Measurements from ENCODE around the gene GABRB1. TPM values are rescaled to one million over a fixed set of nuclear protein-coding genes. Genes with fewer than 3 reads are reported as not detected.

Gene GABRB1
- total RNA-seq, 5 donors from 2014 or later (not counting 1 experiment from before 2014, with no cell fraction given): not detected

DNA sequence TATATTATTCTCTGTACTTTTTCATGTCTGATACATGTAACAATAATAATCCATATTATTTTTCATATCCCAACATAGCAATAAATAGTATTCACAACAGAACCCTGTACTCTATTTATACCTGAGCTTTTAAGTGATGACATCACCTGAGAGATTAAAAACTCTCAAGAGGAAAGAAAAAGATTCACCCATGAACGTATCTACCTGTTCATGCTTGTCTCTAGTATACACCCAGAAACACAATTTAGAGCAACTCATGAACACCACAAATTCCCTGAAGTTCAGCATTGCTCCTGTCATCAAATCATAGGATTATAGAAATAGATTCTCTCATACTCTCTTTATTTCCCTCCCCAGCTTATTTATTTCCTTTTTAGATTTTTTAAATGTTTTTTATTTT lies 185.9 kb downstream of the GABRB1 start:
- H3K9me3 Mint-ChIP-seq: no peaks in the 10 kb centered on the region
- Histone ChIP-seq H3K4me3 (ENCODE audit: control insufficient read depth in 1 of 2, extremely low read depth in 1 of 2, low read length in 1 of 2) (no peak overlapping the region), H3K36me3 (ENCODE audit: control insufficient read depth in 2 of 2, extremely low read depth in 1 of 2, insufficient read depth in 1 of 2, low read length in 1 of 2) (no peaks in the 10 kb centered on the region), H3K27me3 (replicated peaks in 1 of 2; ENCODE audit: control insufficient read depth in 2 of 2, extremely low read depth in 1 of 2, insufficient read depth in 2 of 2, low read length in 1 of 2) (no peaks in the 10 kb centered on the region), H3K27ac (ENCODE audit: low read length) (no peak overlapping the region), H3K9me3 (no peaks in the 10 kb centered on the region), H3K4me1 (ENCODE audit: control insufficient read depth in 1 of 2, extremely low read depth in 1 of 2, insufficient read depth in 2 of 2, low read length in 2 of 2) (no peaks in the 10 kb centered on the region)
- CTCF ChIA-PET: no interaction called here
- POLR2A ChIA-PET: no interaction called here
- H3K4me3 Mint-ChIP-seq: no peak overlapping the region
- no peak overlapping the region for H3K27ac Mint-ChIP-seq
- H3K36me3 Mint-ChIP-seq: no peaks in the 10 kb centered on the region
- peaks cover 5 to 13% of the 10 kb centered on the region in 2 donors for H3K27me3 Mint-ChIP-seq
- WGBS (ENCODE audit: insufficient coverage): no CpG with 5 or more reads among the region's 1 CpG
- ATAC-seq (replicated peaks in 1 of 4): no peak
- no peaks in the 10 kb centered on the region for H3K4me1 Mint-ChIP-seq
- DNase-seq: no peak

DNA sequence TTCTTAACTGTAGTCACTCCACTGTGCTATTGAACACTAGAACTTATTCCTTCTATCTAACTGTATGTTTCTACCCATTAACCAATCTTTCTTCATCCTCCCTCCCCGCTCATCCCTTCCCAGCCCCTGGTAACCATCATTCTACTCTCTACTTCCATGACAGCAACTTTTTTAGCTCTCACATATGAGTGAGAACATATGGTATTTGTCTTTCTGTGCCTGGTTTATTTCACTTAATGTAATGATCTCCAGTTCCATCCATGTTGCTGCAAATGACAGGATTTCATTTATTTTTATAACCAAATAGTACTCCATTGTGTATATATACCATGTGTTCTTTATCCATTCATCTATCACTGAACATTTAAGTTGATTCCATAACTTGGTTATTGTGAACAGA lies 186.5 kb downstream of the GABRB1 start:
- no peak overlapping the region for H3K27ac ChIP-seq (ENCODE audit: low read length)
- Mint-ChIP-seq H3K27ac (no peak overlapping the region), H3K4me3 (no peak overlapping the region), H3K27me3 (peaks cover 5 to 13% of the 10 kb centered on the region in 2 donors), H3K9me3 (no peaks in the 10 kb centered on the region), H3K4me1 (no peaks in the 10 kb centered on the region), H3K36me3 (no peaks in the 10 kb centered on the region)
- H3K9me3 ChIP-seq: no peaks in the 10 kb centered on the region
- ChIA-PET CTCF (no interaction called here), POLR2A (no interaction called here)
- no CpG with 5 or more reads among the region's 1 CpG for WGBS (ENCODE audit: insufficient coverage)
- H3K36me3 ChIP-seq (ENCODE audit: control insufficient read depth in 2 of 2, extremely low read depth in 1 of 2, insufficient read depth in 1 of 2, low read length in 1 of 2): no peaks in the 10 kb centered on the region
- H3K4me3 ChIP-seq (ENCODE audit: control insufficient read depth in 1 of 2, extremely low read depth in 1 of 2, low read length in 1 of 2): no peak overlapping the region
- ATAC-seq (replicated peaks in 1 of 4) (no peak), DNase-seq (no peak)
- no peaks in the 10 kb centered on the region for H3K27me3 ChIP-seq (replicated peaks in 1 of 2; ENCODE audit: control insufficient read depth in 2 of 2, extremely low read depth in 1 of 2, insufficient read depth in 2 of 2, low read length in 1 of 2)
- no peaks in the 10 kb centered on the region for H3K4me1 ChIP-seq (ENCODE audit: control insufficient read depth in 1 of 2, extremely low read depth in 1 of 2, insufficient read depth in 2 of 2, low read length in 2 of 2)

DNA sequence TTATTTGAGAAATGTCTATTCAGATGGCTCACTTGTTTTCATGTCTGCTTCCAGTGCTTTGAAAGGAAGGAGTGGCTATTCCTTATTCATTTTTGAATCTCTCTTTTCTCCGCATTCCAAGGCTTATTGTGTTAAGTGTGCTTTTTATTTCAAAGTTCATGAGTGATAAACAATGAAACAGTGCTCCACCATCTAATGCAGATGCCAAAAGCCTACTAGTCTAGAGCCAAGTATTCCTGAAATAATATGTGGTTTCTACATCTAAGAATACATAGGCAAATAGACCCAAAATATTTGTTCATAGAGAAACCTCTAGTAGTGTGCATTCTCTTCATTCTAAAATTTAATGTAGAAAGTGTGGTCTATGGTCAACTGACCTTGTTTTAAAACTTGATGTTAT lies 187.3 kb downstream of the GABRB1 start:
- Histone ChIP-seq H3K27ac (ENCODE audit: low read length) (no peak overlapping the region), H3K4me3 (ENCODE audit: control insufficient read depth in 1 of 2, extremely low read depth in 1 of 2, low read length in 1 of 2) (no peak overlapping the region), H3K27me3 (replicated peaks in 1 of 2; ENCODE audit: control insufficient read depth in 2 of 2, extremely low read depth in 1 of 2, insufficient read depth in 2 of 2, low read length in 1 of 2) (no peaks in the 10 kb centered on the region), H3K9me3 (no peaks in the 10 kb centered on the region), H3K36me3 (ENCODE audit: control insufficient read depth in 2 of 2, extremely low read depth in 1 of 2, insufficient read depth in 1 of 2, low read length in 1 of 2) (no peaks in the 10 kb centered on the region), H3K4me1 (ENCODE audit: control insufficient read depth in 1 of 2, extremely low read depth in 1 of 2, insufficient read depth in 2 of 2, low read length in 2 of 2) (no peaks in the 10 kb centered on the region)
- POLR2A ChIA-PET: interaction anchor here in 1 of 2 donors (0.7 kb wide), 1 partner anchor 1029 kb away, joined by 4 read pairs; no protein-coding TSS in a partner anchor
- Mint-ChIP-seq H3K9me3 (no peaks in the 10 kb centered on the region), H3K4me3 (no peak overlapping the region), H3K4me1 (no peaks in the 10 kb centered on the region), H3K27me3 (peaks cover 5 to 13% of the 10 kb centered on the region in 2 donors), H3K36me3 (no peaks in the 10 kb centered on the region), H3K27ac (no peak overlapping the region)
- no CpG with 5 or more reads among the region's 1 CpG for WGBS (ENCODE audit: insufficient coverage)
- CTCF ChIA-PET: no interaction called here
- ATAC-seq (replicated peaks in 1 of 4) (no peak), DNase-seq (no peak)

DNA sequence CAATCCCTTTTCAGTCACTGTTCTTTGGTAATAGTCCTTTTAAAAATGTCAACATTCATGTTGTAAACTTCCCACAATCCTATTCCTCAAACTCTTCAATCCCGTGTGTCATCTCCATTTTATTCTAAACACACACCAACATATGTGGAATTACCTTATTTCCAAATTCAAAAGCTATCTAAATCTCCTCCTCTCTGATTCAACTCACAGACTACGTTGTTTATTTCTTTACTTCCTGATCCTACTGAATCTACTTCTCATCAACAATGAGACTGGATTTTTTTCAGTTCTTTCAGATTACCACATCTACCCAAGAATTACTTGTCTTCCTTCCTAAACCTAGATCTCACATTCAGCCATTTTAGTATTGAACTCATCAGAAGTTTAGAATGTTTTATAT lies 188.2 kb downstream of the GABRB1 start:
- Histone ChIP-seq H3K9me3 (no peaks in the 10 kb centered on the region), H3K4me1 (ENCODE audit: control insufficient read depth in 1 of 2, extremely low read depth in 1 of 2, insufficient read depth in 2 of 2, low read length in 2 of 2) (no peaks in the 10 kb centered on the region), H3K27ac (ENCODE audit: low read length) (no peak overlapping the region), H3K27me3 (replicated peaks in 1 of 2; ENCODE audit: control insufficient read depth in 2 of 2, extremely low read depth in 1 of 2, insufficient read depth in 2 of 2, low read length in 1 of 2) (no peaks in the 10 kb centered on the region), H3K36me3 (ENCODE audit: control insufficient read depth in 2 of 2, extremely low read depth in 1 of 2, insufficient read depth in 1 of 2, low read length in 1 of 2) (no peaks in the 10 kb centered on the region), H3K4me3 (ENCODE audit: control insufficient read depth in 1 of 2, extremely low read depth in 1 of 2, low read length in 1 of 2) (no peak overlapping the region)
- Mint-ChIP-seq H3K9me3 (no peaks in the 10 kb centered on the region), H3K27me3 (peaks cover 5 to 13% of the 10 kb centered on the region in 2 donors), H3K4me1 (no peaks in the 10 kb centered on the region), H3K36me3 (no peaks in the 10 kb centered on the region), H3K27ac (no peak overlapping the region), H3K4me3 (no peak overlapping the region)
- ChIA-PET CTCF (no interaction called here), POLR2A (no interaction called here)
- DNase-seq (no peak), ATAC-seq (replicated peaks in 1 of 4) (no peak)
- WGBS (ENCODE audit: insufficient coverage): 38% methylated on average over 2 of the region's 2 CpGs

DNA sequence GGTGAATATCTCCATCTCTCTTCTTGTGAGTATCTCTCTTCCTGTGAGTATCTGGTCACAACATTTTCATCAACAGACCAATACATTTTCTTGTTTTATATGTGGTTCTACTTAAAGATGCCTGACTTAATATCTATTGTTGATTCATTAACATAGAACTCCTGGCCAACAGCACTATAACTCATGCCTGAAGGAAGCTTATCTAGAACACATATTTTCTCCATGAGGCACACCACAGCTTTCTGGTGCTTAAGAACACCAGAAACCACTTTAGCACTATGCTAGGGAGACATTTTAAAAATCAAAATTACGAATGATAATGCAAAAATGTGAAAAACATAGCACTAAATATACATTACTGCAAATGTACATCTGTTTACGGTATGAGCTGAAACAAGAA lies 190.4 kb downstream of the GABRB1 start:
- Histone ChIP-seq H3K36me3 (ENCODE audit: control insufficient read depth in 2 of 2, extremely low read depth in 1 of 2, insufficient read depth in 1 of 2, low read length in 1 of 2) (no peaks in the 10 kb centered on the region), H3K4me3 (ENCODE audit: control insufficient read depth in 1 of 2, extremely low read depth in 1 of 2, low read length in 1 of 2) (no peak overlapping the region), H3K9me3 (no peaks in the 10 kb centered on the region), H3K27ac (ENCODE audit: low read length) (no peak overlapping the region), H3K27me3 (replicated peaks in 1 of 2; ENCODE audit: control insufficient read depth in 2 of 2, extremely low read depth in 1 of 2, insufficient read depth in 2 of 2, low read length in 1 of 2) (no peaks in the 10 kb centered on the region), H3K4me1 (ENCODE audit: control insufficient read depth in 1 of 2, extremely low read depth in 1 of 2, insufficient read depth in 2 of 2, low read length in 2 of 2) (no peaks in the 10 kb centered on the region)
- H3K9me3 Mint-ChIP-seq: no peaks in the 10 kb centered on the region
- CTCF ChIA-PET: no interaction called here
- no peaks in the 10 kb centered on the region for H3K4me1 Mint-ChIP-seq
- no peak for ATAC-seq (replicated peaks in 1 of 4)
- no peaks in the 10 kb centered on the region for H3K36me3 Mint-ChIP-seq
- H3K27me3 Mint-ChIP-seq: peaks cover 5 to 13% of the 10 kb centered on the region in 2 donors
- H3K4me3 Mint-ChIP-seq: no peak overlapping the region
- H3K27ac Mint-ChIP-seq: no peak overlapping the region
- WGBS (ENCODE audit: insufficient coverage): no CpG with 5 or more reads among the region's 2 CpGs
- POLR2A ChIA-PET: no interaction called here
- no peak for DNase-seq

DNA sequence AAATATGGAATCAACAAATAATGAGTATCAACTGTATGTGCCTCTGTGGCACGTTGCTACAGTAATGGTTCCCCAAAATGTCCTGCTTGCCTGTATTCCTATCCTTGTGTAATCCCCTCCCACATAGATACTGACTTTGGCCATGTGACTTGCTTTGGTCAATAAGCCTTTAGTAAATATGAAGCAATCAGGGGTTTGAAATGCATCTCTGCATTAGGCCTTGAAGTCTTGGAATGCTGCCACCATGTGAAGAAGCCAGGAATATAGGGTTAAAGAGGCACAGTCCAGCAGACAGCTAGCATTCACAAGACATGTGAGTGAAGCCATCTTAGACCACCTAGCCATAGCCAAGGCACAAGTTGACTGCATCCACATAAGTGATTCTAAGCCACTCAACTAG lies 190.9 kb downstream of the GABRB1 start:
- H3K36me3 Mint-ChIP-seq: no peaks in the 10 kb centered on the region
- H3K9me3 Mint-ChIP-seq: no peaks in the 10 kb centered on the region
- Histone ChIP-seq H3K4me1 (ENCODE audit: control insufficient read depth in 1 of 2, extremely low read depth in 1 of 2, insufficient read depth in 2 of 2, low read length in 2 of 2) (no peaks in the 10 kb centered on the region), H3K4me3 (ENCODE audit: control insufficient read depth in 1 of 2, extremely low read depth in 1 of 2, low read length in 1 of 2) (no peak overlapping the region), H3K36me3 (ENCODE audit: control insufficient read depth in 2 of 2, extremely low read depth in 1 of 2, insufficient read depth in 1 of 2, low read length in 1 of 2) (no peaks in the 10 kb centered on the region), H3K9me3 (no peaks in the 10 kb centered on the region), H3K27me3 (replicated peaks in 1 of 2; ENCODE audit: control insufficient read depth in 2 of 2, extremely low read depth in 1 of 2, insufficient read depth in 2 of 2, low read length in 1 of 2) (no peaks in the 10 kb centered on the region), H3K27ac (ENCODE audit: low read length) (no peak overlapping the region)
- ChIA-PET POLR2A (interaction anchor here in 1 of 2 donors (0.5 kb wide), 1 partner anchor 10 kb away, joined by 3 read pairs; no protein-coding TSS in a partner anchor), CTCF (no interaction called here)
- H3K4me3 Mint-ChIP-seq: no peak overlapping the region
- no peak overlapping the region for H3K27ac Mint-ChIP-seq
- H3K4me1 Mint-ChIP-seq: no peaks in the 10 kb centered on the region
- DNase-seq: no peak
- H3K27me3 Mint-ChIP-seq: peaks cover 5 to 13% of the 10 kb centered on the region in 2 donors
- no CpG with 5 or more reads among the region's 1 CpG for WGBS (ENCODE audit: insufficient coverage)
- no peak for ATAC-seq (replicated peaks in 1 of 4)

DNA sequence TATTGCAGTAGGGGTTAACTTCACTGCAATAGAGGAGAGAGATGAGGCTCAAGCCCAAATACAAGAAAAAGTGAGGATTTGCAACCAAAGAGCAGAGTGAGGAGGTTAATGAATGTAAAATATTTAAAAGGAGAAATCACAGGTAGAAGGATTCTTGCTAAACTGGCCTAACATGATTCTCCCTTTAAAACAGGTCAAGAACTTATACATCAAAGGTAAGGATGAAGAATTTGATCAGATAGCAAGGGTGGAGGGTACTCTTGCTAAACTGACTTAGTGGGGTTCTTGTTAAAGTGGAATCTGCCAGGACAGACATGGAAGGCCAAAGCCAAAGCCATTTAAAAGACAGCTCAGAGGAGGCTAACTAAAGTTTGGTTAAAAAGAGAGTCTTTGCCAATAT lies 193.0 kb downstream of the GABRB1 start:
- no peak overlapping the region for H3K27ac Mint-ChIP-seq
- Histone ChIP-seq H3K27me3 (replicated peaks in 1 of 2; ENCODE audit: control insufficient read depth in 2 of 2, extremely low read depth in 1 of 2, insufficient read depth in 2 of 2, low read length in 1 of 2) (no peaks in the 10 kb centered on the region), H3K9me3 (no peaks in the 10 kb centered on the region), H3K27ac (ENCODE audit: low read length) (no peak overlapping the region), H3K4me3 (ENCODE audit: control insufficient read depth in 1 of 2, extremely low read depth in 1 of 2, low read length in 1 of 2) (no peak overlapping the region), H3K4me1 (ENCODE audit: control insufficient read depth in 1 of 2, extremely low read depth in 1 of 2, insufficient read depth in 2 of 2, low read length in 2 of 2) (no peaks in the 10 kb centered on the region), H3K36me3 (ENCODE audit: control insufficient read depth in 2 of 2, extremely low read depth in 1 of 2, insufficient read depth in 1 of 2, low read length in 1 of 2) (no peaks in the 10 kb centered on the region)
- CTCF ChIA-PET: no interaction called here
- no peak overlapping the region for H3K4me3 Mint-ChIP-seq
- H3K27me3 Mint-ChIP-seq: peaks cover 3 to 5% of the 10 kb centered on the region in 2 donors
- no peaks in the 10 kb centered on the region for H3K9me3 Mint-ChIP-seq
- no peaks in the 10 kb centered on the region for H3K36me3 Mint-ChIP-seq
- H3K4me1 Mint-ChIP-seq: no peaks in the 10 kb centered on the region
- no peak for ATAC-seq (replicated peaks in 1 of 4)
- POLR2A ChIA-PET: no interaction called here
- DNase-seq: no peak
